H9 (cell line): ENCODE data around the gene CCDC142. TPM values are rescaled to one million over a fixed set of nuclear protein-coding genes. Genes with fewer than 3 reads are reported as not detected.

Source experiments
- DNase-seq: peaks from one replicate; pipeline ENCODE4 v3.0.0-alpha.2; 2017
- H2AFZ ChIP-seq: one replicate; pipeline ENCODE4 v1.6.1; 2013; ENCODE audit warnings: mild to moderate bottlenecking, low read length, control low read depth, moderate library complexity
- H2AK5ac ChIP-seq: 2 replicates; pipeline ENCODE4 v1.6.1; 2013; ENCODE audit warnings: low read length, control low read depth, mixed read lengths; ENCODE audit not compliant: insufficient read length
- H2BK120ac ChIP-seq: one replicate; pipeline ENCODE4 v1.6.1; 2013; ENCODE audit warnings: low read depth, mild to moderate bottlenecking, low read length, control low read depth, inconsistent platforms; ENCODE audit not compliant: poor library complexity, severe bottlenecking
- H2BK12ac ChIP-seq: 2 replicates; pipeline ENCODE4 v1.6.1; 2013; ENCODE audit warnings: low read length, control low read depth, mixed read lengths, low read depth; ENCODE audit not compliant: insufficient read length
- H2BK15ac ChIP-seq: 2 replicates; pipeline ENCODE4 v1.6.1; 2013; ENCODE audit warnings: low read depth, low read length, control low read depth
- H2BK20ac ChIP-seq: one replicate; pipeline ENCODE4 v1.6.1; 2013; ENCODE audit warnings: low read depth, mild to moderate bottlenecking, low read length, control low read depth, inconsistent platforms; ENCODE audit not compliant: poor library complexity, severe bottlenecking
- H2BK5ac ChIP-seq: 2 replicates; pipeline ENCODE4 v1.6.1; 2013; ENCODE audit warnings: low read length, control low read depth, mixed read lengths; ENCODE audit not compliant: insufficient read length
- H3K14ac ChIP-seq: 2 replicates; pipeline ENCODE4 v1.6.1; 2013; ENCODE audit warnings: low read length, control low read depth; ENCODE audit not compliant: insufficient read depth
- H3K18ac ChIP-seq: 2 replicates; pipeline ENCODE4 v1.6.1; 2013; ENCODE audit warnings: low read depth, mild to moderate bottlenecking, mixed read lengths, low read length, control low read depth; ENCODE audit not compliant: insufficient read length
- H3K23ac ChIP-seq: 2 replicates; pipeline ENCODE4 v1.6.1; 2013; ENCODE audit warnings: low read length, control low read depth, mixed read lengths, low read depth; ENCODE audit not compliant: insufficient read length
- H3K23me2 ChIP-seq: 2 replicates; pipeline ENCODE4 v1.6.1; 2013; ENCODE audit warnings: low read depth, mild to moderate bottlenecking, mixed read lengths, low read length, control low read depth; ENCODE audit not compliant: insufficient read length, poor library complexity, severe bottlenecking
- H3K27ac ChIP-seq: 2 replicates; pipeline ENCODE4 v1.5.1; 2013; ENCODE audit warnings: low read length, control low read depth, mixed read lengths, low read depth; ENCODE audit not compliant: insufficient read length
- H3K27me3 ChIP-seq: 2 replicates; pipeline ENCODE4 v1.6.1; 2013; ENCODE audit warnings: low read length, control low read depth, inconsistent platforms; ENCODE audit not compliant: insufficient read depth
- H3K4ac ChIP-seq: 2 replicates; pipeline ENCODE4 v1.6.1; 2013; ENCODE audit warnings: low read depth, mild to moderate bottlenecking, control low read depth, inconsistent platforms, low read length, moderate library complexity
- H3K4me1 ChIP-seq: 2 replicates; pipeline ENCODE4 v1.6.1; 2013; ENCODE audit warnings: low read length, control low read depth, inconsistent platforms; ENCODE audit not compliant: insufficient read depth
- H3K4me2 ChIP-seq: 2 replicates; pipeline ENCODE4 v1.6.1; 2013; ENCODE audit warnings: low read length, control low read depth, mixed read lengths; ENCODE audit not compliant: insufficient read length, insufficient read depth
- H3K56ac ChIP-seq: 2 replicates; pipeline ENCODE4 v1.6.1; 2013; ENCODE audit warnings: low read depth, mild to moderate bottlenecking, mixed read lengths, low read length, control low read depth; ENCODE audit not compliant: insufficient read length
- H3K79me1 ChIP-seq: 2 replicates; pipeline ENCODE4 v1.6.1; 2013; ENCODE audit warnings: low read depth, mild to moderate bottlenecking, moderate library complexity, low read length, control low read depth, inconsistent platforms; ENCODE audit not compliant: insufficient read depth, poor library complexity, severe bottlenecking
- H3K79me2 ChIP-seq: 2 replicates; pipeline ENCODE4 v1.6.1; 2013; ENCODE audit warnings: low read length, control low read depth, inconsistent platforms; ENCODE audit not compliant: insufficient read depth
- H3K9ac ChIP-seq: 2 replicates; pipeline ENCODE4 v1.6.1; 2013; ENCODE audit warnings: low read length, control low read depth, mixed read lengths; ENCODE audit not compliant: insufficient read length; ENCODE audit errors: extremely low read depth
- H3K9me3 ChIP-seq: one replicate; pipeline ENCODE4 v1.6.1; 2013; ENCODE audit warnings: low read depth, low read length, inconsistent platforms; ENCODE audit not compliant: control insufficient read depth
- H3T11ph ChIP-seq: one replicate; pipeline ENCODE4 v1.6.1; 2013; ENCODE audit warnings: mild to moderate bottlenecking, low read length, control low read depth, inconsistent platforms
- H4K20me1 ChIP-seq: one replicate; pipeline ENCODE4 v1.6.1; 2013; ENCODE audit not compliant: control insufficient read depth, insufficient read length, insufficient read depth
- H4K5ac ChIP-seq: 2 replicates; pipeline ENCODE4 v1.6.1; 2013; ENCODE audit warnings: low read depth, mild to moderate bottlenecking, mixed read lengths, low read length, control low read depth; ENCODE audit not compliant: insufficient read length
- H4K8ac ChIP-seq: replicated peaks from 2 replicates; pipeline ENCODE4 v1.6.1; 2013; ENCODE audit warnings: low read length, control low read depth, mixed read lengths, low read depth; ENCODE audit not compliant: insufficient read length
- H4K91ac ChIP-seq: 2 replicates; pipeline ENCODE4 v1.6.1; 2013; ENCODE audit warnings: low read depth, mild to moderate bottlenecking, moderate library complexity, mixed read lengths, low read length, control low read depth; ENCODE audit not compliant: insufficient read length
- H3K27ac Mint-ChIP-seq, 3 experiments: 2 replicates in 2 of 3; 3 replicates in 1 of 3; pipeline ENCODE4 v1.8.0; 2020 to 2021; ENCODE audit warnings: mixed read lengths in 3 of 3, mild to moderate bottlenecking in 1 of 3, moderate library complexity in 1 of 3
- H3K27me3 Mint-ChIP-seq: 2 replicates; pipeline ENCODE4 v1.8.0; 2021; ENCODE audit warnings: low read depth, mild to moderate bottlenecking, moderate library complexity, mixed read lengths
- H3K36me3 Mint-ChIP-seq, 3 experiments: 2 replicates in 2 of 3; 3 replicates in 1 of 3; pipeline ENCODE4 v1.8.0; 2020 to 2021; ENCODE audit warnings: low read depth in 3 of 3, mixed read lengths in 3 of 3; ENCODE audit not compliant: insufficient read depth in 1 of 3
- H3K4me1 Mint-ChIP-seq, 2 experiments: 2 replicates each; pipeline ENCODE4 v1.8.0; 2020; ENCODE audit warnings: mixed read lengths in 2 of 2
- H3K4me3 Mint-ChIP-seq, 2 experiments: 2 replicates in 1 of 2; 3 replicates in 1 of 2; pipeline ENCODE4 v1.8.0; 2020 to 2021; ENCODE audit warnings: mild to moderate bottlenecking in 2 of 2, mixed read lengths in 2 of 2, moderate library complexity in 1 of 2
- H3K9me3 Mint-ChIP-seq, 2 experiments: 2 replicates in 1 of 2; 3 replicates in 1 of 2; pipeline ENCODE4 v1.8.0; 2020; ENCODE audit warnings: mild to moderate bottlenecking in 2 of 2, mixed read lengths in 2 of 2, moderate library complexity in 1 of 2
- CTCF ChIP-seq: fragments of 200-600 bp; sonication (generic); conservative IDR thresholded peaks from 3 replicates; pipeline ENCODE4 v1.8.0; 2021; ENCODE audit warnings: antibody characterized with exemption, mild to moderate bottlenecking
- WGBS: extraction: QIAGEN DNeasy Blood & Tissue Kit; methylation state at CpG from one replicate; pipeline ENCODE4 v1.1.7; 2013; ENCODE audit warnings: missing lambda C conversion rate, low lambda C conversion rate, mixed read lengths; ENCODE audit not compliant: insufficient read length; ENCODE audit errors: extremely low coverage; 5-methylcytosine and 5-hydroxymethylcytosine counted together
- total RNA-seq: library from RNA; stranded (reverse); gene quantifications from 2 replicates; pipeline ENCODE4 v1.2.1, GENCODE V29; 2021

The CCDC142 gene
- total RNA-seq, 1 experiment from 2014 or later: 21.5 TPM

GRCh38 chr2:74493546-74493945 is 10.7 kb upstream of the CCDC142 start:
- H3K27me3 ChIP-seq: peaks cover 29% of the 10 kb centered on the region
- H3K4me1 ChIP-seq: no peaks in the 10 kb centered on the region
- H2BK20ac ChIP-seq: no peak overlapping the region
- no peak overlapping the region for H4K5ac ChIP-seq
- peaks cover 7 to 12% of the 10 kb centered on the region in 2 experiments for H3K4me1 Mint-ChIP-seq
- H3K27ac Mint-ChIP-seq: no peak overlapping the region
- no peak overlapping the region for H3K23ac ChIP-seq
- H3K23me2 ChIP-seq: peaks cover 11% of the 10 kb centered on the region
- no peak overlapping the region for H3K56ac ChIP-seq
- no peaks in the 10 kb centered on the region for H3K79me2 ChIP-seq
- no peak overlapping the region for H2AK5ac ChIP-seq
- no peak overlapping the region for H2BK15ac ChIP-seq
- H3T11ph ChIP-seq: no peak overlapping the region
- no peak overlapping the region for H4K8ac ChIP-seq
- H2BK5ac ChIP-seq: no peak overlapping the region
- H3K9ac ChIP-seq: no peak overlapping the region
- no CpG with 5 or more reads among the region's 3 CpGs for WGBS
- H2BK120ac ChIP-seq: no peak overlapping the region
- no peaks in the 10 kb centered on the region for H3K9me3 ChIP-seq
- DNase-seq: no peak
- H3K27ac ChIP-seq: no peak overlapping the region
- H3K14ac ChIP-seq: no peak overlapping the region
- H3K4ac ChIP-seq: no peak overlapping the region
- peaks cover 0 to 2% of the 10 kb centered on the region in 2 experiments; a peak in 1 of 5 replicates for H3K9me3 Mint-ChIP-seq
- H3K79me1 ChIP-seq: no peaks in the 10 kb centered on the region
- no peak overlapping the region for H4K91ac ChIP-seq
- H3K36me3 Mint-ChIP-seq: peaks cover 30 to 44% (median 43%) of the 10 kb centered on the region in 3 experiments
- no peak for TF ChIP-seq CTCF
- H3K4me2 ChIP-seq: no peak overlapping the region
- no peaks in the 10 kb centered on the region for H4K20me1 ChIP-seq
- no peak overlapping the region for H2AFZ ChIP-seq
- peaks cover 42% of the 10 kb centered on the region for H3K27me3 Mint-ChIP-seq
- no peak overlapping the region for H2BK12ac ChIP-seq
- H3K18ac ChIP-seq: no peak overlapping the region
- no peak overlapping the region; a peak in 1 of 5 replicates for H3K4me3 Mint-ChIP-seq
